Left lung (tissue), 10 donors: ENCODE measurements around the gene ZGPAT. TPM values are rescaled to one million over a fixed set of nuclear protein-coding genes. Genes with fewer than 3 reads are reported as not detected.

Source experiments
- ATAC-seq: fragments of 200-7000 bp; cut with Tn5 transposase; one replicate; pipeline ENCODE4 v1.9.1; 2020; ENCODE audit warnings: moderate library complexity
- DNase-seq, 4 donors: peaks; one replicate each; pipeline ENCODE4 v3.0.0-alpha.2; 2013 to 2020
- H3K27ac ChIP-seq, 2 donors: fragments of 200-600 bp; sonication (generic) in 1 of 2; one replicate each; pipeline versions ENCODE4 v1.5.0 to v1.8.0; 2020 to 2021
- H3K27me3 ChIP-seq, 2 donors: fragments of 200-600 bp; sonication (generic) in 1 of 2; one replicate each; pipeline versions ENCODE4 v1.5.0 to v1.8.0; 2020 to 2021
- H3K36me3 ChIP-seq, 2 donors: fragments of 200-600 bp; sonication (generic) in 1 of 2; one replicate each; pipeline versions ENCODE4 v1.5.0 to v1.8.0; 2020 to 2021
- H3K4me1 ChIP-seq, 2 donors: fragments of 200-600 bp; one replicate each; pipeline ENCODE4 v1.8.0; 2021
- H3K4me3 ChIP-seq, 2 donors: fragments of 200-600 bp; sonication (generic) in 1 of 2; one replicate each; pipeline versions ENCODE4 v1.5.0 to v1.8.0; 2020 to 2021; ENCODE audit warnings: mild to moderate bottlenecking in 1 of 2
- H3K9me3 ChIP-seq, 2 donors: fragments of 200-600 bp; sonication (generic) in 1 of 2; one replicate each; pipeline versions ENCODE4 v1.5.0 to v1.8.0; 2020 to 2021
- intact Hi-C, 2 donors: fragments of 100-400 bp; cut with DNase I; formaldehyde crosslinking; loops; one replicate each; pipeline versions ENCODE4 v1.11.2 to v1.14.2; 2022
- polyA plus RNA-seq, 6 donors: library from polyadenylated mRNA; unstranded; fragments of 120-200 nt; gene quantifications; one replicate each; pipeline ENCODE4 v1.2.1, GENCODE V29; 2013; ENCODE audit not compliant: insufficient read length in 6 of 6
- total RNA-seq, 2 donors: library from RNA; stranded (reverse); fragmentation: NEBNext Ultra II Directional; extraction: Animal tissue kit (Norgen Biotek cat#: 25700); gene quantifications; one replicate each; pipeline ENCODE4 v1.2.1, GENCODE V29; 2021
- TF ChIP-seq, protein P1 (sequence below), 2 donors: fragments of 200-600 bp; sonication (generic) in 1 of 2; IDR thresholded peaks; one replicate each; pipeline versions ENCODE4 v1.5.0 to v1.8.0; 2021; ENCODE audit warnings: antibody characterized with exemption in 2 of 2
- donor health status: DM: no; HTN: yes; CAD: no.
- donor health status: DM: no; HTN: no; CAD: no.

The ZGPAT gene
- total and polyA plus RNA-seq, 8 donors: 13.7 to 28.8 (median 18.9) TPM

DNA sequence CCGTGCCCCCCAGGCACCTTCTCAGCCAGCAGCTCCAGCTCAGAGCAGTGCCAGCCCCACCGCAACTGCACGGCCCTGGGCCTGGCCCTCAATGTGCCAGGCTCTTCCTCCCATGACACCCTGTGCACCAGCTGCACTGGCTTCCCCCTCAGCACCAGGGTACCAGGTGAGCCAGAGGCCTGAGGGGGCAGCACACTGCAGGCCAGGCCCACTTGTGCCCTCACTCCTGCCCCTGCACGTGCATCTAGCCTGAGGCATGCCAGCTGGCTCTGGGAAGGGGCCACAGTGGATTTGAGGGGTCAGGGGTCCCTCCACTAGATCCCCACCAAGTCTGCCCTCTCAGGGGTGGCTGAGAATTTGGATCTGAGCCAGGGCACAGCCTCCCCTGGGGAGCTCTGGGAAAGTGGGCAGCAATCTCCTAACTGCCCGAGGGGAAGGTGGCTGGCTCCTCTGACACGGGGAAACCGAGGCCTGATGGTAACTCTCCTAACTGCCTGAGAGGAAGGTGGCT lies 10.4 kb upstream of the ZGPAT start:
- H3K27ac ChIP-seq: peak overlapping the region in 1 of 2 donors; percentile 82

DNA sequence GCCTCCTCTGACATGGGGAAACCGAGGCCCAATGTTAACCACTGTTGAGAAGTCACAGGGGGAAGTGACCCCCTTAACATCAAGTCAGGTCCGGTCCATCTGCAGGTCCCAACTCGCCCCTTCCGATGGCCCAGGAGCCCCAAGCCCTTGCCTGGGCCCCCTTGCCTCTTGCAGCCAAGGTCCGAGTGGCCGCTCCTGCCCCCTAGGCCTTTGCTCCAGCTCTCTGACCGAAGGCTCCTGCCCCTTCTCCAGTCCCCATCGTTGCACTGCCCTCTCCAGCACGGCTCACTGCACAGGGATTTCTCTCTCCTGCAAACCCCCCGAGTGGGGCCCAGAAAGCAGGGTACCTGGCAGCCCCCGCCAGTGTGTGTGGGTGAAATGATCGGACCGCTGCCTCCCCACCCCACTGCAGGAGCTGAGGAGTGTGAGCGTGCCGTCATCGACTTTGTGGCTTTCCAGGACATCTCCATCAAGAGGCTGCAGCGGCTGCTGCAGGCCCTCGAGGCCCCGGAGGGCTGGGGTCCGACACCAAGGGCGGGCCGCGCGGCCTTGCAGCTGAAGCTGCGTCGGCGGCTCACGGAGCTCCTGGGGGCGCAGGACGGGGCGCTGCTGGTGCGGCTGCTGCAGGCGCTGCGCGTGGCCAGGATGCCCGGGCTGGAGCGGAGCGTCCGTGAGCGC lies 9.8 kb upstream of the ZGPAT start:
- Histone ChIP-seq H3K36me3 (peaks cover 0 to 39% of the 10 kb centered on the region in 2 donors), H3K4me3 (peak overlapping the region in 1 of 2 donors; percentile 40), H3K27me3 (peaks cover 0 to 10% of the 10 kb centered on the region in 2 donors), H3K27ac (peak overlapping the region; percentile 56 to 82), H3K4me1 (peaks cover 12 to 47% of the 10 kb centered on the region in 2 donors), H3K9me3 (no peaks in the 10 kb centered on the region)
- DNase-seq: peak in 1 of 4 donors; percentile 75
- no peak for ATAC-seq
- TF ChIP-seq, protein P1, sequence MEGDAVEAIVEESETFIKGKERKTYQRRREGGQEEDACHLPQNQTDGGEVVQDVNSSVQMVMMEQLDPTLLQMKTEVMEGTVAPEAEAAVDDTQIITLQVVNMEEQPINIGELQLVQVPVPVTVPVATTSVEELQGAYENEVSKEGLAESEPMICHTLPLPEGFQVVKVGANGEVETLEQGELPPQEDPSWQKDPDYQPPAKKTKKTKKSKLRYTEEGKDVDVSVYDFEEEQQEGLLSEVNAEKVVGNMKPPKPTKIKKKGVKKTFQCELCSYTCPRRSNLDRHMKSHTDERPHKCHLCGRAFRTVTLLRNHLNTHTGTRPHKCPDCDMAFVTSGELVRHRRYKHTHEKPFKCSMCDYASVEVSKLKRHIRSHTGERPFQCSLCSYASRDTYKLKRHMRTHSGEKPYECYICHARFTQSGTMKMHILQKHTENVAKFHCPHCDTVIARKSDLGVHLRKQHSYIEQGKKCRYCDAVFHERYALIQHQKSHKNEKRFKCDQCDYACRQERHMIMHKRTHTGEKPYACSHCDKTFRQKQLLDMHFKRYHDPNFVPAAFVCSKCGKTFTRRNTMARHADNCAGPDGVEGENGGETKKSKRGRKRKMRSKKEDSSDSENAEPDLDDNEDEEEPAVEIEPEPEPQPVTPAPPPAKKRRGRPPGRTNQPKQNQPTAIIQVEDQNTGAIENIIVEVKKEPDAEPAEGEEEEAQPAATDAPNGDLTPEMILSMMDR (IDR thresholded peaks at IDR 0.05): no peak
- intact Hi-C loops: no loop called here

More for the DNA sequence above, 10.4 kb upstream of the ZGPAT start:
- H3K9me3 ChIP-seq: no peaks in the 10 kb centered on the region
- peaks cover 0 to 39% of the 10 kb centered on the region in 2 donors for H3K36me3 ChIP-seq
- peaks cover 0 to 10% of the 10 kb centered on the region in 2 donors for H3K27me3 ChIP-seq
- intact Hi-C loops: no loop called here
- no peak for DNase-seq
- no peak for ATAC-seq
- TF ChIP-seq, protein P1 (IDR thresholded peaks at IDR 0.05): no peak
- peak overlapping the region in 1 of 2 donors; percentile 40 for H3K4me3 ChIP-seq
- H3K4me1 ChIP-seq: peaks cover 12 to 52% of the 10 kb centered on the region in 2 donors

DNA sequence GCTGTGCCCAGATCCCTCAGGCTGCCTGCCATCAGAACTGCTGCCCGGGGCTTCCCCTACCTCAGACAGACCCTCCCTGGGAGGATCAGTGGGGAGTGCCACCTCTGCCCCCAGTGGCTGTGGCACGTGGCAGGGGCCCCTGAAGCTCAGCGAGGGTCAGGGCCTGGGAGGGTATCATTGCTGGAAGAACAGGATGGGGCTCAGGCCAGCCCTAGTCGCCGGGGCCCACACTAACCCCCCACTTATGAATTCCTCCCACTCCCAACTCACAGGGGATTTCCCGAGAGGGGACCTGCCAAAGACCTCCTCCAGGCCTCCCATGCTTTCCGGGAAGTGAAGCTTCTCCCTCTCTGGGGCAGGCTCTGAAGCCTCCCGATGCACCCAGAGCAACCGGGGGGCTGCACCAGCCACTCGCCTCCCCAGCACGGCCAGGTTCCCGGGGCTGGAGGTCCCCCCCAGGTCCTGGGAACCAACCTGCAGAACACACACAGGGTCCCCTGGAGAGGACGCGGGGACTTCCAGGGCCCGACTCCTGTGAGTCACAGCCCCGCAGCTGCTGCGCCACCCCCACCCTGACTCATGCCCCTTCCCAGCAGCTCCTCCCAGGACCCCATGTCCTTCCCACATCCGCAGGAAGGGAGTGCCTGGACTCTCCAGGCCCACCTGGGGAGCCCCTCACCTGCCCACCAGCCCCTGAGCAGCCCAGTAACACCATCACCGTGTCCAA lies 8.9 kb upstream of the ZGPAT start:
- intact Hi-C loops: no loop called here
- ATAC-seq (peak; percentile 50), DNase-seq (peak in 1 of 4 donors; percentile 81)
- peaks cover 0 to 46% of the 10 kb centered on the region in 2 donors for H3K36me3 ChIP-seq
- TF ChIP-seq, protein P1 (IDR thresholded peaks at IDR 0.05): no peak
- H3K9me3 ChIP-seq: no peaks in the 10 kb centered on the region
- peak overlapping the region in 1 of 2 donors; percentile 40 for H3K4me3 ChIP-seq
- H3K27ac ChIP-seq: peak overlapping the region; percentile 56 to 82
- peaks cover 0 to 10% of the 10 kb centered on the region in 2 donors for H3K27me3 ChIP-seq
- H3K4me1 ChIP-seq: peaks cover 12 to 47% of the 10 kb centered on the region in 2 donors

DNA sequence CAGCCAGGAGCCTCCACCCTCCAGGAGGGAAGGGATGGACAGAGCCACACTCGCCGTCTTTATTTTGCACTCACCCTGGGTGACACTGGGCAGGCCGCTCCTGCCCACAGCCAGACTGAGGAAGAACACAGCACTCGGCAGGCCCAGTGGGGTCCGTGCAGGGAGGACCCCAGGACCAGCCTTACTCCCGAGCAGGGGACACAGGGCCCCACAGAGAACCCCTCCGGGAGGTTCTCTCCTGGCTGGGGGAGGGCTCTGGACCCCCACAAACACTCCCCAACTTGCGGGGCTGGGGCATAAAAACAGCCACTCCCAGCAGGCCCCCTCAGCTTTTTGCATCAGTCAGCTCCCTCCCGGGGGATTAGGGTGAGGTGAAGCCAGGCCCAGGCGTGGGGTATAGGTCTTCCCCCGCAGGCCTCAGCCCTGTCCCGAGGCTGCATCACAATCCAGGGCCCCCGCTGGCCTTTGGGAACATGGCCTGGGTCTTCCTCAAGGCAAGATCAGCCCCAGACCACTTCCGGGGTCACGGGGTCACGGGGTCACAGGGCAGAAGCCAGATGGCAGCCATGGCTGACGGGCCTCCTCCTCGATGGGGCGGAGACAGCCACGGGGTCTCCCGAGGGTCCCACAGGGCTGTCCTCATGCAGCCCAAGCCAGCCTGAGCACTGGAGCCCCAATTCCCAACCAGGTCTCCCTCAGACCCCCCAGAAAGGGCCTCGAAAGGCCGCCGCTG lies 8.2 kb upstream of the ZGPAT start:
- Histone ChIP-seq H3K4me1 (peaks cover 12 to 47% of the 10 kb centered on the region in 2 donors), H3K27me3 (peaks cover 0 to 10% of the 10 kb centered on the region in 2 donors), H3K36me3 (peaks cover 0 to 48% of the 10 kb centered on the region in 2 donors), H3K4me3 (peak overlapping the region in 1 of 2 donors; percentile 40), H3K27ac (peak overlapping the region; percentile 41 to 82), H3K9me3 (no peaks in the 10 kb centered on the region)
- no peak for ATAC-seq
- TF ChIP-seq, protein P1 (IDR thresholded peaks at IDR 0.05): no peak
- peak in 1 of 4 donors; percentile 70 for DNase-seq
- intact Hi-C loops: no loop called here
